Measurements from ENCODE around the gene REEP5. TPM values are rescaled to one million over a fixed set of nuclear protein-coding genes. Genes with fewer than 3 reads are reported as not detected.

Gene REEP5
- total RNA-seq, 1 donor from 2014 or later: 66.4 TPM

GRCh38 chr5:112869948-112870347 lies 52.1 kb downstream of the REEP5 start:
- Mint-ChIP-seq H3K4me1 (ENCODE audit: unreplicated experiment) (peaks cover 7% of the 10 kb centered on the region), H3K27me3 (ENCODE audit: unreplicated experiment) (no peaks in the 10 kb centered on the region), H3K27ac (ENCODE audit: unreplicated experiment) (no peak overlapping the region), H3K9me3 (ENCODE audit: unreplicated experiment) (no peaks in the 10 kb centered on the region), H3K4me3 (ENCODE audit: unreplicated experiment) (no peak overlapping the region), H3K36me3 (ENCODE audit: unreplicated experiment) (peaks cover 28% of the 10 kb centered on the region)
- TF ChIP-seq, protein P1, sequence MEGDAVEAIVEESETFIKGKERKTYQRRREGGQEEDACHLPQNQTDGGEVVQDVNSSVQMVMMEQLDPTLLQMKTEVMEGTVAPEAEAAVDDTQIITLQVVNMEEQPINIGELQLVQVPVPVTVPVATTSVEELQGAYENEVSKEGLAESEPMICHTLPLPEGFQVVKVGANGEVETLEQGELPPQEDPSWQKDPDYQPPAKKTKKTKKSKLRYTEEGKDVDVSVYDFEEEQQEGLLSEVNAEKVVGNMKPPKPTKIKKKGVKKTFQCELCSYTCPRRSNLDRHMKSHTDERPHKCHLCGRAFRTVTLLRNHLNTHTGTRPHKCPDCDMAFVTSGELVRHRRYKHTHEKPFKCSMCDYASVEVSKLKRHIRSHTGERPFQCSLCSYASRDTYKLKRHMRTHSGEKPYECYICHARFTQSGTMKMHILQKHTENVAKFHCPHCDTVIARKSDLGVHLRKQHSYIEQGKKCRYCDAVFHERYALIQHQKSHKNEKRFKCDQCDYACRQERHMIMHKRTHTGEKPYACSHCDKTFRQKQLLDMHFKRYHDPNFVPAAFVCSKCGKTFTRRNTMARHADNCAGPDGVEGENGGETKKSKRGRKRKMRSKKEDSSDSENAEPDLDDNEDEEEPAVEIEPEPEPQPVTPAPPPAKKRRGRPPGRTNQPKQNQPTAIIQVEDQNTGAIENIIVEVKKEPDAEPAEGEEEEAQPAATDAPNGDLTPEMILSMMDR (IDR thresholded peaks at IDR 0.05): no peak
- DNase-seq (ENCODE audit: extremely low spot score, unreplicated experiment): no peak

- no peak overlapping the region for H3K4me3 Mint-ChIP-seq (ENCODE audit: unreplicated experiment)
- H3K4me1 Mint-ChIP-seq (ENCODE audit: unreplicated experiment): peaks cover 14% of the 10 kb centered on the region
- no peak for DNase-seq (ENCODE audit: extremely low spot score, unreplicated experiment)
- H3K27ac Mint-ChIP-seq (ENCODE audit: unreplicated experiment): no peak overlapping the region
- H3K36me3 Mint-ChIP-seq (ENCODE audit: unreplicated experiment): peaks cover 37% of the 10 kb centered on the region
- TF ChIP-seq, protein P1 (IDR thresholded peaks at IDR 0.05): no peak
- no peaks in the 10 kb centered on the region for H3K9me3 Mint-ChIP-seq (ENCODE audit: unreplicated experiment)
- no peaks in the 10 kb centered on the region for H3K27me3 Mint-ChIP-seq (ENCODE audit: unreplicated experiment)
Observed at GRCh38 chr5:112867411-112867810, 54.6 kb downstream of the REEP5 start.

DNA sequence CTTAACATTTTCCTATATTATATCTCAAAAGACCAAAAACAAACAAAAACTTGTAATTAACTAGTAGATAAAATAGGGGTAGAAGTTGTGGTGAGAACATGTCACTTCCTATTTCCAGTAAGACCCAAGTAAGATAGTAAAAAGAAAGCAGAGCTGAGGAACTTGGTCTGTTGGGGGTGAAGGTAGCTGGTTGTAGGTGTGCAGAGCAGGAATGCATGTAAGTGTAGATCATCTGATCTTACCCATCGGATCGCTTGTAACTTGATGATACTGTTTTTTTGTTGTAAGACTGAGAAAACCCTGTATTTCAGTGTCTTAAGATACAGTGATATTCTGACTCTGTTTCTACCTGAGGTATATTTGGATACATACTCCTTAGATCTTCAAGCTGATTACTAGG lies 55.3 kb downstream of the REEP5 start:
- peaks cover 20% of the 10 kb centered on the region for H3K4me1 Mint-ChIP-seq (ENCODE audit: unreplicated experiment)
- TF ChIP-seq, protein P1 (IDR thresholded peaks at IDR 0.05): no peak
- H3K36me3 Mint-ChIP-seq (ENCODE audit: unreplicated experiment): peaks cover 37% of the 10 kb centered on the region
- no peak for DNase-seq (ENCODE audit: extremely low spot score, unreplicated experiment)
- H3K9me3 Mint-ChIP-seq (ENCODE audit: unreplicated experiment): no peaks in the 10 kb centered on the region
- no peaks in the 10 kb centered on the region for H3K27me3 Mint-ChIP-seq (ENCODE audit: unreplicated experiment)
- H3K27ac Mint-ChIP-seq (ENCODE audit: unreplicated experiment): no peak overlapping the region
- H3K4me3 Mint-ChIP-seq (ENCODE audit: unreplicated experiment): no peak overlapping the region

GRCh38 chr5:112865128-112865527 lies 56.9 kb downstream of the REEP5 start:
- peaks cover 28% of the 10 kb centered on the region for H3K4me1 Mint-ChIP-seq (ENCODE audit: unreplicated experiment)
- no peaks in the 10 kb centered on the region for H3K27me3 Mint-ChIP-seq (ENCODE audit: unreplicated experiment)
- no peak overlapping the region for H3K4me3 Mint-ChIP-seq (ENCODE audit: unreplicated experiment)
- DNase-seq (ENCODE audit: extremely low spot score, unreplicated experiment): no peak
- TF ChIP-seq, protein P1 (IDR thresholded peaks at IDR 0.05): no peak
- H3K9me3 Mint-ChIP-seq (ENCODE audit: unreplicated experiment): no peaks in the 10 kb centered on the region
- no peak overlapping the region for H3K27ac Mint-ChIP-seq (ENCODE audit: unreplicated experiment)
- peaks cover 37% of the 10 kb centered on the region for H3K36me3 Mint-ChIP-seq (ENCODE audit: unreplicated experiment)

DNA sequence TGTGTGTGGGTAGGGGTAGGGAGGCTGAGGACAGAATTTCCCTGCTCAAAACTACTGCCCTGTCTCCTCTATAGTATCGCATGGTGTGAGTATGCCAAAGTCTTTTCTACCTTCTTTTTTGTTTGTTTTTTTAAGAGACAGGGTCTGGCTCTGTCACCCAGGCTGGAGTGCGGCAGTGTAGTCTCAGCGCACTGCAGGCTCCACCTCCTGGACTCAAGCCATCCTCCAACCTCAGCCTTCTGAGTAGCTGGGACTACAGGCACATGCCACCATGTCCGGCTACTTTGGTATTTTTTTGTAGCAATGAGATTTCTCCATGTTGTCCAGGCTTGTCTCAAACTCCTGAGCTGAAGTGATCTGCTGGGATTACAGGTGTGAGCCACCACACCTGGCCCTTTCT lies 58.5 kb downstream of the REEP5 start:
- TF ChIP-seq, protein P1 (IDR thresholded peaks at IDR 0.05): no peak
- Mint-ChIP-seq H3K27ac (ENCODE audit: unreplicated experiment) (no peak overlapping the region), H3K27me3 (ENCODE audit: unreplicated experiment) (peaks cover 4% of the 10 kb centered on the region), H3K4me3 (ENCODE audit: unreplicated experiment) (peak overlapping the region; percentile 29), H3K4me1 (ENCODE audit: unreplicated experiment) (peaks cover 28% of the 10 kb centered on the region), H3K36me3 (ENCODE audit: unreplicated experiment) (peaks cover 27% of the 10 kb centered on the region), H3K9me3 (ENCODE audit: unreplicated experiment) (no peaks in the 10 kb centered on the region)
- DNase-seq (ENCODE audit: extremely low spot score, unreplicated experiment): no peak
